HG03460 (cell line): ENCODE measurements around the gene PIGX.

Experiments
- ATAC-seq: cut with Tn5 transposase; IDR thresholded peaks from one replicate; pipeline ENCODE4 v1.9.1; 2021; ENCODE audit not compliant: unreplicated experiment

The PIGX gene

DNA sequence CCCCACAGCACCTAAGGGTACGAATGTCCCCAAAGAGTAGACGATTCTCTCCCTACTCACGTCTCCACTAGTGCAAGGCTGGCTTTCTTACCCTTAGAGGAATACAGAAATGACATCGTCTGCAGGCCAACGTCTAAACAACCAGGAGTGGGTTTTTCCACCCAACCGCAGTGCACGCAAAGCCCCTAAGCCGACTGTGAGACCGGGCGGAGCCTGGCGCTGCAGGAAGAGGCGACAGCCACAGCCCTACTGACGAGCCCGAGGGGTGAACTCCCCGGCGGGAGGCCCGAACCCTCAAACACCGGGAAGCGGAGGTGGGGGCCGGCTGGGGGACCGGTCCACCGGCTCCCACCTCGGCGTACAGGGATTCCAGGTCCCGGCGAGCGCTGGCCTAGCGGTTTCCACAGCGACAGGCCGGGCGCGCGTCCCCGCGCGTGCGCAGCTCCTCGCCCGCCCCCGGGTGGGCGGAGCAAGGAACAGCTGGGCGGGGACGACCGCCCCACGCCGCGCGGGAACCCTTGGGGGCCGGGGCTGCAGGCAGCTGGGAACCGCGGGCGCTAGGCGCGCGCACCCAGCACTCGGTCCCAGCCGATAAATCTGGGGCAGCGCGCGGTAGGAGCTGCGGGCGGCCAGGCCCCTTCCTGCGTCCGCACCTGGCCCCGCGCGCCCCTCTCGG, at the start of gene PIGX, which contains the start of gene CEP19:
Gene PIGX, plus strand, starts transcription at position 540 of the 676 bp plus-strand sequence.
Gene CEP19, minus strand, starts transcription at position 413 of the 676 bp plus-strand sequence. CDS start 3,593 bp downstream, outside the sequence.
- peak; percentile 71 for ATAC-seq

DNA sequence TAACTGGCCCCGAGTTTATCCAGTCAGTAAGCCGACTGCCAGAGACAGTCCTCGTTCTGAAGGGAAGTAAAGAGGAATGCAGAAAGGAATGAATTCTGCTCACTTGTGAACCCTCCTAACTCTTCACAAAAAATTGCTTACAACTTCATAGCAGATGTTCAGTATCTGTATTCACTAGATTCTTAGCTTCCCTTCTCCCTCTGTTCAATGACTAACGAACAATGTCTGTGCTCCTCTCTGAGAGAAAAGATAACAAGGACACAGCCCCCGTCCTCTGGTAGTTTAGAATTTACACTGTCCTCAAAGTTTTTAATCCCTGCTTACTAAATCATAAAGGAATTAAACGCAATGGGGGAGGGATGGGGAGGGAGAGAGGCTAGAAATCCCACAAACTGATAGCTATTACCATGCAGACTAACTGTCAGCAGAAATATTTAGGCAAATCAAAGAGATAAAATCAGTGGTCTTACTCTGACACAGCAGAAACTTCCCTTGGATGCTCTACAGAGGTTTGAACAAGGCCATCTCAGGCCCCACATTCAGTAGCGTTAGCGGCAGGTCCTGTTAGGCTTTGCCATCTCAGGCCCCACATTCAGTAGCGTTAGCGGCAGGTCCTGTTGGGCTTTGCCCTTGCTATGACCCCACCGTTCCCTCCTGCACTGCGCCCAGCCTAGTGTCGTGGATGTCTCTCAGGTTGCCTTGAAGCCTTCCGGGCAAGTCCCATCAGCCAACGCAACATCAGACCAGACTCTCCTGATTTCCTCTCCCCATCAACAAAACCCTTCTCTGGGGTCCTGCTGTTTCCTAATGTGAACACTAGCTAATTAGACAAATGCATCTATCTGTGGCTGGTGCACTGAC, 49.2 kb upstream of the PIGX start:
- ATAC-seq: no peak

DNA sequence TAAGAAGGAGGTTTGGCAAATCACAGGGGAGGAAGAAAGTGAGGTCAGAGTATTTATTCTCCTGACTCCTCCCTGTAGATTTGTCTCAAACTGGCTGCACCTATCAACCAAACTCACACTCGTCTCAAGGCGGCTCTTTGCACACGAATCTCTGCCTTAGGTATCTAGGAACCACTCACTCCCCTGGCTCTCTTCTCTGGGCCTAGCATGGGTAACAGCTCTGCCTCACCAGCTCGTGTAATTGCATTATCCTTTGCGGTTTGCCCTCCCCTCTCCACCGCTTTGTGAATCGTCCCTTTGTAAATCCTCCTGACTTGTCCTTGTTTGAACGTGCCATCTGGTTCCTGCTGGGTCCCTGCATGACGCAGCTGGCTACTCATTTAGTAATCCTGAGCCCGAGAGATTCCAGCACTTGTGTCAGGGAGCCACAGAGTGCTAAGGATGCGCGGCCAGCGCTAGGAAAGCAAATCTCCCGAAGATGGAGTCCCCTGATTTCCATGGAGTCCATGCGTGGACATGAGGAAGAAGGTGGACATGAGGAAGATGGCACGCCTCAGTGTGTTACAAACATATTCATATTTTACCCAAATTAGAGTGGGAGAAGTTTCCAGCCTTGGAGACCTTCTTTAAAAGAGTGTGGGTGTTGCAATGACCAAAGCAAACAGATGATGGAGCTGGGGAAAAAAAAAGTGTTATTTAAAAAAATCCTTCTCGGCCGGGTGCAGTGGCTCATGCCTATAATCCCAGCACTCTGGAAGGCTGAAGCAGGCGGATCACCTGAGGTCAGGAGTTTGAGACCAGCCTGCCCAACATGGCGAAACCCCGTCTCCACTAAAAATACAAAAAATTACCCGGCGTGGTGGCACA, 45.9 kb upstream of the PIGX start:
- ATAC-seq: no peak

DNA sequence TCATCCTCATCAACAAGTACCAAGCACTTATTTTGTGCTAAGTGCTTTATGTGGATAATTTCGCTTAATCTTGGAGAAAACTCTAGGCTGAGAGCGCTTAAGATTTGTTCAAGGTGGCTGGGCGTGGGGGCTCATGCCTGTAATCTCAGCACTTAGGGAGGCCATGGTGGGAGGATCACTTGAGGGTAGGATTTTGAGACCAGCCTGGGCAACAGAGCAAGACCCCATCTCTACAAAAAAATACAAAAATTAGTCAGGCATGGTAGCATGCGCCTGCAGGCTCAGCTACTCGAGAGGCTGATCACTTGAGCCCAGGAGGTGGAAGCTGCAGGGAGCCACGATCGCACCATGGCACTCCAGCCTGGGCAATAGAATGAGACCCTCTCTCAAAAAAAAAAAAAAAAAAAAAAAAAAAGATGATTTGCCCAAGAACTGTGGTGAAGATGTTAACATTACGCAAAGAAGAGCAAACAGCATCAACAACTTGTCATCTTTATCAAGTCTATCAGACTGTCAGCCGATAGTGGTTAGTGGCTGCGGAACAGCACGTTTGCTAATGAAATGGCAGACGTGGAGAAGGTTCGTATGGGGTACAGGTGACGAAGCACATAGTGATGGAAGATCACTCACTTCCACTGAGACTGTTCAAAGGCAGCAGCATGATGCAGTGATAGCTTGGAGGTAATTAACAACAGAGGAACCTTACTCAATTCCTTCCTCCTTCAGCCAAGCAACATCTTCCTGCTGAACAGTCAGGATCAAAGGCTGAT, 44.9 kb upstream of the PIGX start:
- no peak for ATAC-seq

DNA sequence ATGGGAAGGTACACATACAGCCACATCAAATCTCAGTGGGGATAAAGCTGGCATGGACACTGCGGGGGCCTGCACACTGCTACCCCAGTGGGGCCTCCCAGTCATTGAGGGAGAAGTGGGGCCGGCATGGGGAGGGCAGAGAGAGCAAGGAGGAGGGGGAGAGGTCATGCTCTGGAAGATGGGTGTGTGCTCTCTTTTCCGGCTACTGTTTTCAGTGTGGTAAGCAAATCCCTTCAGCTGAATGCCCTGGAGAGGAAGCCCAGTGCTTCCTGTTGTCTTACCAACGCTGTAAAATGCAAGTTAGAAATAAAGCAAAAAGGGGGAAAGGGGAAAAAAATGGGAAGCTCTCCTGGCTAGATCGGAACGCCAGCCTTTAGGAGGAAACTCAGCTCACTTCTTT, 41.8 kb upstream of the PIGX start:
- ATAC-seq: no peak

DNA sequence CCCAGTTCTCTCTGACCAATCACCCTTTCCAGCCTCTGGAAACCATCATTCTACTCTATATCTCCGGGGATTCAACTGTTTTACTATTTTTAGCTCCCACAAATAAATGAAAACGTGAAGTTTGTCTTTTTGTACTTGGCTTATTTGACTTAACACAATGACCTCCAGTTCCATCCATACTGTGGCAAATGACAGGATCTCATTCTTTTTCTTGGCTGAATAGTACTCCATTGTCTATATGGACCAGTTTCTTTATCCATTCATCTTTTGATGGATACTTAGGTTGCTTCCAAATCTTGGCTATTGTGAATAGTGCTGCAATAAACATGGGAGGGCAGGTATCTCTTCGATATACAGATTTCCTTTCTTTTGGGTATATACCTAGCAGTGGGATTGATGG, 38.5 kb upstream of the PIGX start:
- ATAC-seq: no peak

DNA sequence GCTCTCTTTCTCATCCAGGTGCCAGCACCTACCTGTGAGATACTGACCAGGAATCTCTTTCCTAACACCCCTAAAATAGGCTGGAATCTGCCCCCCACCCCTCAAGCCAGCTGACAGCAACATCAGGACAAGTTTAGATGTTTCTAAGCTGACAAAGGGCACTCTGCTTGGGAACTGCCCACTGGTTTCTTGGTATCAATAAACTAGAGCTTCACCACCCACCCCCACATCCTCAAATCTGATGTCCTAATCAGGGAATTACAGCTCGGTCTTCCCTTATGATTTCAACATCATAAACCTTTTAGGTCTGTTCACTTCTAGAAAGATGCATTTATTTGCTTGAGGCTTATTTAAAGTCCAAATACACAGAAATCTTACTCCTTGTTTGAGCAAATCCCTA, 34.8 kb upstream of the PIGX start:
- no peak for ATAC-seq

DNA sequence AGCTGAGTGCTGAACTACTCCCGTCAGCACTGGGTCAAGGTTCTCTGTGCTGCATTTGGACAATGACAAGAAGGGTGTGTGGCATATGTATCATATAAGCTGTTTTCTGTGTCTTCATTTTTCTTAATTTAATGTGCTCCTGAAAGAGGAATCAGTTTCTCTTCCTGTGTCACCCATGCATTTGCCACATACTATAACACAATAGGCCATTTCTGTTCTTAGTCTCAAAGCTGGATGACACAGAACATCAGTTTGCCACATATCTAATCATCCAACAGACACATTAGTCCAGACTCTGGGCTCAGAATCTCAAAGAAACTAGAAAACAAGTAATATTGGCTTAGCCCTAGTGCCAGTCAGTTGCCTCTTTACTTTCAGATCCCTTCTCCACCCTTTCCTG, 34.2 kb upstream of the PIGX start:
- no peak for ATAC-seq

DNA sequence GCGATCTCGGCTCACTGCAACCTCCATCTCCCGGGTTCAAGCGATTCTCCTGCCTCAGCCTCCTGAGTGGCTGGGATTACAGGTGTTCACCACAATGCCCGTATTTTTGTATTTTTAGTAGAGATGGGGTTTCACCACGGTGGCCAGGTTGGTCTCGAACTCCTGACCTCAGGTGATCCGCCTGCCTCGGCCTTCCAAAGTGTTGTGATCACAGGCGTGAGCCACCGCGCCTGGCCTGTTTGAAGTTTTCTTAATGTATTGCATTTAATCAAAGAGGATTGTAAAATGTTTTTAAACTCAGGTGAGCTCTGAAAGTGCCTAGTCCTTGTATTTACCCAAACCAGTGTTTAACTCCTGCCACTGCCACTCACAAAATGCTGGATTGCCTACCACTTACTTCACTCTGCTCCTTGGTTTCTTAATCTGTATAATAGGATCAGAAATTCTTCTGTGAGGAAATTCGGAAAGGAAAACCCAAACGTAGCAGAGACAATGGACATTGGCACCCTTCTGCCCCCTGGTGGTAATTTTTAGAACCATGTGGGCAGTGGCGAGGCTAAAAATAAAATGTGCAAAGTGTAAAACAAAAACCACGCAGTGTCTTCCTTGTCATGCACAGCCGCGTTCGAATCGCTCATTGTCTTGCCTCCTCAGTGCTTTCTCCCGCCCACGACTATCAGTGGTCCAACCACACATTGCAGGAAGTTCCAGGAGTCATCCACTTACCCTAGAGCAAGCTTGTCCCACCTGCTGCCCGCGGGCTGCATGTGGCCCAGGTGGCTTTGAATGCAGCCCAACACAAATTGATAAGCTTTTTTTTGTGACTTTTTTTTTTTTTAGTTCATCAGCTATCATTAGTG, 27.4 kb upstream of the PIGX start:
- ATAC-seq: peak; percentile 89

DNA sequence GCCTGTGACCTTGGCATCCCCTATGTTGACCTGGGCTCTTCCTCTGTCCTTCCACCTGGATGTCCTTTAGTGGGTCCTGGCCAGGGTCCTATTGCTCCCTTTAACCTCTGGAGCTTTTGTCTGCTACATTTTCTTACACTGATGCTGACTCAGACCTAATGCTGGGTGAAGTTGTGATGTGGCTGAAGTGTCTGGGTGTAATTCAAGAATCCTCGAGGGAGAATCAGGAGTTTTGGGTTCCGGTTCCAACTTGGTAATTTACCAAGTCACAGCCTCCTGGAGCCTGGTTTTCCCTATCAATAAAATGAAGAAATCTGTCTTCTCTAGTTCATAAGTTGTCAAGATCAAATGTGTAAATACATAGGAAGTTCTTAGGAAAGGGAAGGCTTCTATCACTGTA, 25.7 kb upstream of the PIGX start:
- no peak for ATAC-seq

DNA sequence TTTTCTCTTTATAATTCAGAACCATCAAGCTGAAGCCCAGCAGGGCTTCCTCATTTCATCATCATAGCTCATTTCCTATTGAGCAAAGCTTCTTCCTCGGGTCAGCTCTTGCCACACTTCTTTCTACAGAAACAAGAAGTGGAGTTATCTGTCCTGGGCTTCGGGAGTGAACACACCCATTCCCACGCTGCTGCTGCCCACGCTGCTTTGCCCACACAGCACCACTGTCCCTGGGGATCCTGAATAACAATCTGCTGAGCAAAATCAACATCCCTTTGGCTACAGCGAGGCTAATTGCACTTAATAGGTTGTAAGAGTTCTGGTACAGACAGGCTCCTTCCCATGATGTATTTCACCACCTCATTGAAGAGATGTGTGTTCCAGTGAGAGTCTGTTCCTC, 23.8 kb upstream of the PIGX start:
- ATAC-seq: no peak

DNA sequence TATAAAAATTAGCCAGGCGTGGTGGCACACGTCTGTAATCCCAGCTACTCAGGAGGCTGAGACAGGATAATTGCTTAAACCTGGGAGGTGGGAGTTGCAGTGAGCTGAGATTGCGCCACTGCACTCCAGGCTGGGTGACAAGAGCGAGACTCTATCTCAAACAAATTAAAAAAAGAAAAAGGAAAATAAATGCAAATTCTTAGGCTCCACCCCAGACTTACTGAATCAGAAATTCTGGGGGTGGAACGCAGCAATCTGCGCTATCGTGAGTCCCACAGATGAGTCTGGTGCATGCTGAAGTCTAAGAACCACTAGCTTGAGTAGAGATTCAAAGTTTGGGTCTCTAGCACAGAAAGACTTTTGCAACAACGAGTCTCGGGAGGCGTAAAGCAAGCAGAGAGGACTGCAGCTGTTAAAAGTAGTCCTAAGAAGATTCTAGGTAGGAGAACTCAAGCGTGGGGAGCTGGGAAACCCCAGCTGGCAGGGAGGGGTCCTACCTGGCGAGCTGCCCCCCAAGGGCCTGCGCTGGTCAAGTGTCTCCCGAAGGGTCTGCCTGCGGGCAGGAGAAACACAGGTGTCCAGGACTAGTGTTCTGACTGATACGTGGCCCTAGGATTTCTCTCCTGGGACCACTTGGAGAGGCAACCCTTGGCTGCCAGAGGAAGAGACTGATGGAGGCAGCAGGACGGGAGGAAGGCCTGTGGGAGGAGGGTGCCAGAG, 22.1 kb upstream of the PIGX start:
- no peak for ATAC-seq

DNA sequence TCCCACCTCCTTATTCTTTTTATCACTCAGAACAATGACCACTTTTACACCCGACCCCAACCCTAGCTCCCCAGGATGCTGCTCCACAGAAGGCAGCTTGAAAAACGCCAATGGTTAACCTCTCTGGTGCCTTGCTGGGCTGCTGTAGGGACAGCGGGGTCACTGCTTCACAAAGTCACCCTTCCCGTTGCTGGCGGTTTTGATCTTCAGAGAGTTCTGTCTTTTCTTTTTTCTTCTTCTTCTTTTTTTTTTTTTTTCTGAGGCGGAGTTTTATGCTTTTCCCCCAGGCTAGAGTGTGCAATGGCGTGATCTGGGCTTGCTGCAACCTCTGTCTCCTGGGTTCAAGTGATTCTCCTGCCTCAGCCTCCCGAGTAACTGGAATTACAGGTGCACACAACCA, 20.8 kb upstream of the PIGX start:
- ATAC-seq: no peak

DNA sequence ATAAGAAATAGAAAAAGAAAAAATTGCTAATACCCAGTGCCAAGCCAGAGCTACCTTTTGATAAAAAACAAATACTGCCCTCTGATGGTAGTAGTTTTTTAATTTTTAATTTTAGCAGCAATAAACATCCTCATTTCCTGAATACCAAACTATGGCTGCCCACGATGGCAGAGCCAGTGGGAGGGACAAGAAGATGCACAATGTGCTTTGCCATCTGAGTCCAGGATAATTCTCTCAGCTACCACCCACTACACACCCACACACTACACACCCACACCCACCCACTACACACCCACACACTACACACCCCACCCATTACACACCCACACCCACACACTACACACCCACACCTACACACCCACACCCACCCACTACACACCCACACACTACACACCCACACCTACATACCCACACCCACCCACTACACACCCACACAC, 18.0 kb upstream of the PIGX start:
- no peak for ATAC-seq

DNA sequence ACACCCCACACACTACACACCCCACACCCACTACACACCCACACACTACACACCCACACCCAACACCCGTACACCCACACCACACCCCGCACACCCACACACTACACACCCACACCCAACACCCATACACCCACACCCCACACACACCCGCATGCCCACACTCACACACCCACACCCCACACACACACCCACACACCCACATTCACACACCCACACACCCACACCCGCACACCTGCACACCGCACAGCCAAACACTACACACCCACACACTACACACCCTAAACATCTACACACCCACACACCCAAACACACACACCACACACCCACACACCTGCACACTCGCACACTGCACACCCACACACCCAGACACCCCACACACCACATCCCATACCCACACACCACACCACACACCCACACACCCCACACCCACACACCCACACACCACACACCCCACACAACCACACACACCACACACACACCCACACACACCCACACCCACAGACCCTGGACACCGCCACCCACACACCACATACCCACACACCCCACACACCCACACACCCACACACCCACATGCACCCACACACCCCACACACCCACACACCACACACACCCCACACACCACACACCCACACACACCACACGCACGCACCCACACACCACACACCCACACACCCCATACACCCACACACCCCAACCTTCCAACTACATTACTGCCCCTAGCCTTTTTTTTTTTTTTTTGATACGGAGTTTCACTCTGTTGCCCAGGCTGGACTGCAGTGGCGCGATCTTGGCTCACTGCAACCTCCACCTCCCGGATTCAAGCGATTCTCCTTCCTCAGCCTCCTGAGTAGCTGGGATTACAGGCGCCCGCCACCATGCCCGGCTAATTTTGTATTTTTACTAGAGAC, 17.0 kb upstream of the PIGX start:
- ATAC-seq: no peak

DNA sequence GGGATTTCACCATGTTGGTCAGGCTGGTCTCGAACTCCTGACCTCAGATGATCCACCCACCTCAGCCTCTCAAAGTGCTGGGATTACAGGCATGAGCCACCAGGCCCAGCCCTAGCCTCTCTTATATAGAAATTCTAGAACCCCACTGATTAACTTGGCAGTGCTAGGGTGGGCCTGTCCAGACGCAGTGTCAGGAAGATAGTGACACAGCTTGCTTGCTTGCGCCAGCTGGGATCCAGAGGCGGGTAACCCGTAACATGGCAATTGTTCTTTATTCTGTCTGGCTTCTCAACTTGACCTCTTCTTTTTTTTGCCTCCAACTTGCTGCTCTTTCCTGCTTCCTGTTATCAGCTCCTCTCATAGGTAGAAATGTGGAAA, 16.3 kb upstream of the PIGX start:
- ATAC-seq: no peak

DNA sequence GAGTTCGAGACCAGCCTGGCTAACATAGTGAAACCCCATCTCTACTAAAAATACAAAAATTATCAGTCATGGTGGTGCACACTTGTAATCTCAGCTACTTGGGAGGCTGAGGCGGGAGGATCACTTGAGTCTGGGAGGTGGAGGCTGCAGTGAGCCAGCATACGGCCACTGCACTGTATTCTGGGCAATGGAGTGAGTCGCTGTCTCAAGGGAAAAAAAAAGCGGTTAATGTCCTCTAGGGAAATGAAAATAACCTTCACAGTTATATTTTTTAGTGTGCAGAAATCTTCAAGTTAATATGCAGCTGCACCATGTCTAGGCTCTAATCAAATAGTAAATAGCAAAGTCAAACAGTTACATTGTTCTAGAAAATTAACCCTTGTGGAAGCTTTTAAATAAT, 14.9 kb upstream of the PIGX start:
- no peak for ATAC-seq

DNA sequence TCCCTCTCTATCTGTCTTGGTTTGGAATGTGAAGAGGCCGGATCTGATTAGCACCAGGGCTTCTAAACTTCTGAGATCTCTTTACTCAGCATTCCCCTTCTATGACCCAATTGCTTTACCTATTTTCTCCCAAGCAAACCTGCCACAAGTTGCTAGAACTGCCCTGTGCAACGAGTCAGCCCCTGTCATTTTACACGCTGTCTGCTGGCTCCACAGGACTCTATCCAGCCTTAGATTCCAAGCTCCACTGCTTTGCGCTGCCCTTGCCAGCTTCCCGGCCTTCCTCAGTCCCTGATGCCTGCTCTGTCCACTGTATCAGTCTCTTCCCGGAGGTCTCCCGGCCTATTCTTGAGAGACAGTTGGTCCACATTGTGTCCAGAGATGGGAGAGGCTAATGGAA, 12.4 kb upstream of the PIGX start:
- no peak for ATAC-seq
